Measurements from ENCODE around the gene CACNA1I.

Gene CACNA1I

GRCh38 chr22:39715778-39716495 lies 145.4 kb downstream of the CACNA1I start:
- no peak for DNase-seq
- Mint-ChIP-seq H3K36me3 (ENCODE audit: low read depth) (no peaks in the 10 kb centered on the region), H3K27ac (peak overlapping the region; percentile 39), H3K27me3 (ENCODE audit: low read depth, poor library complexity) (peaks cover 9% of the 10 kb centered on the region), H3K4me3 (no peak overlapping the region), H3K4me1 (peaks cover 51% of the 10 kb centered on the region), H3K9me3 (no peaks in the 10 kb centered on the region)
- no peak for TF ChIP-seq CTCF (IDR thresholded peaks at IDR 0.05)

- peaks cover 9% of the 10 kb centered on the region for H3K27me3 Mint-ChIP-seq (ENCODE audit: low read depth, poor library complexity)
Measured at GRCh38 chr22:39716534-39716933, 146.0 kb downstream of the CACNA1I start.

GRCh38 chr22:39717099-39717498 lies 146.5 kb downstream of the CACNA1I start:
- peaks cover 9% of the 10 kb centered on the region for H3K27me3 Mint-ChIP-seq (ENCODE audit: low read depth, poor library complexity)

More at GRCh38 chr22:39716534-39716933, 146.0 kb downstream of the CACNA1I start:
- peaks cover 49% of the 10 kb centered on the region for H3K4me1 Mint-ChIP-seq
- H3K9me3 Mint-ChIP-seq, result no peaks in the 10 kb centered on the region
- no peak for DNase-seq
- no peak overlapping the region for H3K27ac Mint-ChIP-seq
- no peak overlapping the region for H3K4me3 Mint-ChIP-seq
- TF ChIP-seq CTCF (IDR thresholded peaks at IDR 0.05), result no peak
- H3K36me3 Mint-ChIP-seq (ENCODE audit: low read depth), result no peaks in the 10 kb centered on the region

GRCh38 chr22:39718206-39718605 lies 147.7 kb downstream of the CACNA1I start:
- Mint-ChIP-seq H3K36me3 (ENCODE audit: low read depth) (no peaks in the 10 kb centered on the region), H3K9me3 (no peaks in the 10 kb centered on the region), H3K4me3 (no peak overlapping the region), H3K27me3 (ENCODE audit: low read depth, poor library complexity) (peaks cover 11% of the 10 kb centered on the region), H3K27ac (no peak overlapping the region), H3K4me1 (peaks cover 35% of the 10 kb centered on the region)
- DNase-seq, result no peak
- no peak for TF ChIP-seq CTCF (IDR thresholded peaks at IDR 0.05)

More at GRCh38 chr22:39717099-39717498, 146.5 kb downstream of the CACNA1I start:
- no peak overlapping the region for H3K4me3 Mint-ChIP-seq
- H3K36me3 Mint-ChIP-seq (ENCODE audit: low read depth), result no peaks in the 10 kb centered on the region
- TF ChIP-seq CTCF (IDR thresholded peaks at IDR 0.05), result no peak
- peak overlapping the region; percentile 28 for H3K27ac Mint-ChIP-seq
- H3K4me1 Mint-ChIP-seq, result peaks cover 46% of the 10 kb centered on the region
- no peak for DNase-seq
- no peaks in the 10 kb centered on the region for H3K9me3 Mint-ChIP-seq

GRCh38 chr22:39718921-39719475 lies 148.4 kb downstream of the CACNA1I start:
- Mint-ChIP-seq H3K9me3 (no peaks in the 10 kb centered on the region), H3K27me3 (ENCODE audit: low read depth, poor library complexity) (peaks cover 11% of the 10 kb centered on the region), H3K4me1 (peaks cover 27% of the 10 kb centered on the region), H3K36me3 (ENCODE audit: low read depth) (no peaks in the 10 kb centered on the region), H3K4me3 (no peak overlapping the region), H3K27ac (no peak overlapping the region)
- no peak for TF ChIP-seq CTCF (IDR thresholded peaks at IDR 0.05)
- no peak for DNase-seq
